ENCODE results near the gene PCDH10. TPM values are rescaled to one million over a fixed set of nuclear protein-coding genes. Genes with fewer than 3 reads are reported as not detected.

PCDH10 gene
- polyA plus RNA-seq, 1 experiment, result 31.1 TPM

GRCh38 chr4:133124746-133125145, 24.3 kb upstream of the PCDH10 start:
- CTCF ChIA-PET, result no interaction called here
- no peak for DNase-seq (ENCODE audit: low read depth)

GRCh38 chr4:133127500-133127899, 21.6 kb upstream of the PCDH10 start:
- no peaks in the 10 kb centered on the region for H3K36me3 ChIP-seq (ENCODE audit: control insufficient read depth, insufficient read depth, low read length)
- CTCF ChIA-PET, result no interaction called here
- no peak overlapping the region for H3K4me3 ChIP-seq (ENCODE audit: low read depth, low read length)
- H3K27me3 ChIP-seq (ENCODE audit: control insufficient read depth, insufficient read depth, low read length), result no peaks in the 10 kb centered on the region
- no peak for TF ChIP-seq CTCF (IDR thresholded peaks at IDR 0.05; ENCODE audit: insufficient read depth, low read depth, low read length)
- no peak for DNase-seq (ENCODE audit: low read depth)
- POLR2A ChIA-PET, result no interaction called here

More at GRCh38 chr4:133124746-133125145, 24.3 kb upstream of the PCDH10 start:
- TF ChIP-seq CTCF (IDR thresholded peaks at IDR 0.05; ENCODE audit: insufficient read depth, low read depth, low read length), result no peak
- POLR2A ChIA-PET, result interaction anchor here (0.5 kb wide), 1 partner anchor 291 kb away, joined by 4 read pairs; no protein-coding TSS in a partner anchor
- no peaks in the 10 kb centered on the region for H3K27me3 ChIP-seq (ENCODE audit: control insufficient read depth, insufficient read depth, low read length)
- H3K4me3 ChIP-seq (ENCODE audit: low read depth, low read length), result no peak overlapping the region
- H3K36me3 ChIP-seq (ENCODE audit: control insufficient read depth, insufficient read depth, low read length), result no peaks in the 10 kb centered on the region

DNA sequence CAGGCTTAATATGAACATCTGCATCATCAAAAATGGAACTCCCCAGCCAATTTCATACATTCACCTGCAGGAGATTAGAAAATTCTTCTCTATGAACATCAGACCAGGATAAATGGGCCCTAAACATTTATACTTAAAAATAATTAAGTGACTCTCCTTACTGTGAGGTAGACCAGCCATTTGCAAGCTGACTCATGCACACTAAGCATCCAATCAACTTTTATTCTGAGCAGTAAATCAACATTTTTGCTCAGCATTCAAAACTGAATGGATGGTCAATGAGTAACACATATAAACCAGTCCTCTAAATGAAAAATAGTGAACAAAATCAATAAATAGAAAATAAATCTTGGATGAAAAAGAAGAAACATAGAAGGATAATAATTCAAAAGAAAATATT, 19.9 kb upstream of the PCDH10 start:
- no peaks in the 10 kb centered on the region for H3K36me3 ChIP-seq (ENCODE audit: control insufficient read depth, insufficient read depth, low read length)
- H3K4me3 ChIP-seq (ENCODE audit: low read depth, low read length), result no peak overlapping the region
- DNase-seq (ENCODE audit: low read depth), result no peak
- no peaks in the 10 kb centered on the region for H3K27me3 ChIP-seq (ENCODE audit: control insufficient read depth, insufficient read depth, low read length)
- ChIA-PET POLR2A (no interaction called here), CTCF (no interaction called here)
- no peak for TF ChIP-seq CTCF (IDR thresholded peaks at IDR 0.05; ENCODE audit: insufficient read depth, low read depth, low read length)

DNA sequence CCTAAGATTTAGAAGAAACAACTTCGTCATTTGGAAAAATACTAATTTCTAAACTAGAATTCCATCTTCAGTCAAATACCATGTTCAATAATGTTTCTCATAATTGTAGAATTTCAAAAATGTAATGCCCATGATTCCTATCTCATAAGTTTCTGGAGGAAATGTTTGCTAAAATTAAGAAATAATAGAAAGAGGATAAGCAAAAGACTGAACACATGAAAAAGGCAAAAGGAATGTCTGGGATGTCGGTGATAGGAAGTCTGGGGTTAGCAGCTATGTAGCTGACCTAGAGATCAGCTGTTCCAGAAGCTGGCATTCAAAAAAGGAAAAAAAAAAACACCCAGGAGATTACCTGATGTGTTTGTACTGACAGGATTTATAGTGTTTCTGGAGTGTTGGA, 18.9 kb upstream of the PCDH10 start:
- TF ChIP-seq CTCF (IDR thresholded peaks at IDR 0.05; ENCODE audit: insufficient read depth, low read depth, low read length), result no peak
- Histone ChIP-seq H3K36me3 (ENCODE audit: control insufficient read depth, insufficient read depth, low read length) (no peaks in the 10 kb centered on the region), H3K4me3 (ENCODE audit: low read depth, low read length) (no peak overlapping the region), H3K27me3 (ENCODE audit: control insufficient read depth, insufficient read depth, low read length) (no peaks in the 10 kb centered on the region)
- ChIA-PET CTCF (interaction anchor here (1.4 kb wide), 1 partner anchor 17 kb away, joined by 5 read pairs; no protein-coding TSS in a partner anchor), POLR2A (interaction anchor here (0.6 kb wide), 1 partner anchor 189 kb away, joined by 3 read pairs; no protein-coding TSS in a partner anchor)
- DNase-seq (ENCODE audit: low read depth), result no peak

GRCh38 chr4:133131829-133132460, 17.1 kb upstream of the PCDH10 start:
- H3K36me3 ChIP-seq (ENCODE audit: control insufficient read depth, insufficient read depth, low read length), result no peaks in the 10 kb centered on the region
- POLR2A ChIA-PET, result no interaction called here
- no peaks in the 10 kb centered on the region for H3K27me3 ChIP-seq (ENCODE audit: control insufficient read depth, insufficient read depth, low read length)
- CTCF ChIA-PET, result interaction anchor here (1.4 kb wide), 2 partner anchors 15 kb away, joined by 4 to 5 read pairs; no protein-coding TSS in a partner anchor
- no peak for TF ChIP-seq CTCF (IDR thresholded peaks at IDR 0.05; ENCODE audit: insufficient read depth, low read depth, low read length)
- no peak for DNase-seq (ENCODE audit: low read depth)
- no peak overlapping the region for H3K4me3 ChIP-seq (ENCODE audit: low read depth, low read length)
